HepG2 (cell line): ENCODE data around the gene PPP1R12B. TPM values are rescaled to one million over a fixed set of nuclear protein-coding genes. Genes with fewer than 3 reads are reported as not detected.

Experiments
- ATAC-seq: fragments of 200-7000 bp; cut with Tn5 transposase; 3 replicates; pipeline ENCODE4 v1.9.1; 2020; ENCODE audit warnings: mild to moderate bottlenecking, moderate library complexity
- BruUV-seq: library from RNA; stranded (reverse); fragments of 400-500 nt; replicated peaks from 2 replicates; lab custom pipeline; 2021; lab: Mats Ljungman, UMichigan
- CTCF ChIA-PET: fragments of 300-600 bp; formaldehyde crosslinking; extraction: SDS; loops from one replicate; lab custom pipeline; 2021; ENCODE audit warnings: low total read pairs, inconsistent platforms, low intra/inter-chr PET ratio; lab: Yijun Ruan, JAX
- POLR2A ChIA-PET: fragments of 350-600 bp; sonication (Branson Sonifier 250); formaldehyde crosslinking; loops from one replicate; lab custom pipeline; 2020; ENCODE audit warnings: antibody characterized with exemption, inconsistent platforms; lab: Yijun Ruan, JAX
- DNase-seq: peaks from one replicate; pipeline ENCODE4 v3.0.0-alpha.2; 2015; ENCODE audit warnings: low spot score
- FAIRE-seq: peaks from 3 replicates; lab custom pipeline; 2011; peaks lifted over from hg19 to GRCh38; lab: Jason Lieb, UNC
- H2AFZ ChIP-seq: one replicate; pipeline ENCODE4 v1.6.1; 2011; ENCODE audit warnings: low read length, inconsistent platforms
- H3K27ac ChIP-seq: fragments of 300-600 bp; 3 replicates; pipeline ENCODE4 v1.8.0; 2011; ENCODE audit warnings: mixed run types, mild to moderate bottlenecking, mixed read lengths, low read length, inconsistent platforms; ENCODE audit not compliant: insufficient read depth; ENCODE audit errors: extremely low read length
- H3K27me3 ChIP-seq, 2 experiments: fragments of 200-600 bp in 1 of 2; 2 replicates in 1 of 2; 3 replicates in 1 of 2; pipeline versions ENCODE4 v1.6.0 to v1.8.0; 2011; ENCODE audit warnings: low read length in 2 of 2, mild to moderate bottlenecking in 2 of 2, moderate library complexity in 2 of 2, inconsistent platforms in 1 of 2; ENCODE audit not compliant: insufficient read depth in 2 of 2, control insufficient read depth in 1 of 2
- H3K36me3 ChIP-seq, 2 experiments: fragments of 200-600 bp in 1 of 2; replicated peaks in 1 of 2; 2 replicates in 1 of 2; 3 replicates in 1 of 2; pipeline versions ENCODE4 v1.5.1 to v1.8.0; 2011; ENCODE audit warnings: low read length in 2 of 2, inconsistent platforms in 1 of 2; ENCODE audit not compliant: insufficient read depth in 2 of 2, control insufficient read depth in 1 of 2
- H3K4me1 ChIP-seq: 2 replicates; pipeline ENCODE4 v1.5.1; 2012; ENCODE audit warnings: low read length, inconsistent platforms; ENCODE audit not compliant: insufficient read depth
- H3K4me2 ChIP-seq: 2 replicates; pipeline ENCODE4 v1.6.0; 2011; ENCODE audit warnings: low read depth, low read length, inconsistent platforms
- H3K4me3 ChIP-seq, 3 experiments: fragments of 200-600 bp in 1 of 3; sonication (generic), shearing (Covaris generic) in 1 of 3; replicated peaks in 1 of 3; 2 replicates each; pipeline ENCODE4 v1.5.1; 2011 to 2016; ENCODE audit warnings: low read length in 3 of 3, inconsistent platforms in 2 of 3, low read depth in 2 of 3, mild to moderate bottlenecking in 2 of 3, control low read depth in 1 of 3, mixed read lengths in 1 of 3; ENCODE audit not compliant: insufficient read depth in 1 of 3
- H3K79me2 ChIP-seq: one replicate; pipeline ENCODE4 v1.6.1; 2011; ENCODE audit warnings: low read length, inconsistent platforms; ENCODE audit not compliant: insufficient read depth
- H3K9ac ChIP-seq: 2 replicates; pipeline ENCODE4 v1.6.0; 2011; ENCODE audit warnings: mild to moderate bottlenecking, low read depth, low read length, inconsistent platforms; ENCODE audit not compliant: insufficient read depth
- H3K9me3 ChIP-seq: 2 replicates; pipeline ENCODE4 v1.5.1; 2012; ENCODE audit warnings: mild to moderate bottlenecking, low read length
- H4K20me1 ChIP-seq: 2 replicates; pipeline ENCODE4 v1.6.0; 2011; ENCODE audit warnings: inconsistent platforms, mild to moderate bottlenecking, low read length, moderate library complexity; ENCODE audit not compliant: insufficient read depth
- AHR ChIP-seq: IDR thresholded peaks from 2 replicates; pipeline ENCODE4 v1.6.1; 2018; ENCODE audit warnings: missing genetic modification reagents, missing compliant biosample characterization
- MAFF ChIP-seq: IDR thresholded peaks from 2 replicates; pipeline ENCODE4 v1.6.1; 2011; ENCODE audit warnings: low read depth, low read length, improper control_type of control experiment
- MAFK ChIP-seq, 2 experiments: IDR thresholded peaks in 1 of 2; conservative IDR thresholded peaks in 1 of 2; 2 replicates each; pipeline ENCODE4 v1.6.1; 2011; ENCODE audit warnings: improper control_type of control experiment in 2 of 2, low read length in 2 of 2
- PITX1 ChIP-seq: sonication (generic); formaldehyde crosslinking; IDR thresholded peaks from 2 replicates; pipeline ENCODE4 v1.5.1; 2020; ENCODE audit warnings: mild to moderate bottlenecking, missing genetic modification reagents
- U2AF1 ChIP-seq: fragments of 200-400 bp; formaldehyde crosslinking; optimal IDR thresholded peaks from 2 replicates; pipeline ENCODE3; 2017; ENCODE audit warnings: mild to moderate bottlenecking, low read depth, low read length
- ZBTB25 ChIP-seq: IDR thresholded peaks from 2 replicates; pipeline ENCODE4 v1.6.1; 2018; ENCODE audit warnings: missing genetic modification reagents
- whole genome bisulfite sequencing: methylation state at CpG from one replicate; pipeline ENCODE4 v1.1.6; 2017; ENCODE audit warnings: low lambda C conversion rate; 5-methylcytosine and 5-hydroxymethylcytosine counted together
- in situ Hi-C: cut with HindIII; loops from 2 replicates; pipeline ENCODE4 v1.10.0; 2017; ENCODE audit warnings: low pct_unique_long_range_greater_than_20kb; ENCODE audit not compliant: extremely low pct_ligation_motif_present
- intact Hi-C: fragments of 100-400 bp; cut with micrococcal nuclease; formaldehyde crosslinking; loops from one replicate; pipeline ENCODE4 v1.10.0; 2022; ENCODE audit not compliant: unreplicated experiment
- polyA plus RNA-seq, 8 experiments: library from polyadenylated mRNA; depleted of rRNA in 3 of 8; stranded (reverse) in 7 of 8; unstranded in 1 of 8; fragments of >200 nt; fragmentation: Illumina TruSeq in 4 of 8; extraction: Trizol in 4 of 8; gene quantifications; 2 replicates each; pipeline versions ENCODE4 v1.2.1 to v1.2.3, GENCODE V29; 2011 to 2016; ENCODE audit warnings: low read depth in 4 of 8, missing spikeins in 1 of 8, mixed read lengths in 1 of 8; ENCODE audit not compliant: insufficient read depth in 1 of 8
- total RNA-seq, 5 experiments: library from RNA; depleted of rRNA; stranded (reverse); fragments of >200 nt; fragmentation: Illumina TruSeq; extraction: Trizol; gene quantifications; 2 replicates each; pipeline ENCODE4 v1.2.3, GENCODE V29; 2016; ENCODE audit warnings: low read depth in 1 of 5
- TF ChIP-seq, protein P1 (sequence below): sonication (generic); formaldehyde crosslinking; IDR thresholded peaks from 2 replicates; pipeline ENCODE4 v1.5.0; 2020; ENCODE audit warnings: missing genetic modification reagents
- TF ChIP-seq, protein P2 (sequence below): sonication (generic); formaldehyde crosslinking; IDR thresholded peaks from 2 replicates; pipeline ENCODE4 v1.4.0; 2020; ENCODE audit warnings: missing genetic modification reagents, low read depth, mild to moderate bottlenecking, borderline replicate concordance

The PPP1R12B gene
- total and polyA plus RNA-seq, 2 of the 13 experiments (the other 11 are each of a cell fraction or from before 2014, with no cell fraction given), result 12.0 to 13.6 TPM

DNA sequence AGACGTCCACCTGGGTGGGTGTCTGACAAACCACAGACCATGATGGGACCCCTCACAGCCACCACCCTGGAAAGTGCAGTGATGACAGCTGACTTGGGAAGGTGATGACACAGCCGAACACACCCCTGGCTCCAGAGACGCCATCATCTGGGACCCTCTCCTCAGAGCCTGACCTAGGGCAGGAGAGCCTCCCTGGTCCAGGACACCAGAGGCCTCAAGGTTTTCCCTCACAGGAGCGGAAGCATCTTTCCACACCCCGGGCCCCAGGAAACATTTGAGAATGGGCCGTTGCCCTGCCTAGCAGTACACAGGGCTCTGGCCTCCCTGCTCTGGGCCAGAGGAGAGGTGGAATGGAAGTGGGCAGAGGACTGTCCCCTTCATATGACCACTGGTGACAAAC, 282.0 kb downstream of the PPP1R12B start (continued):
- TF ChIP-seq ZBTB25 (no peak), AHR (CRISPR knock-in tag) (no peak)
- TF ChIP-seq, protein P1, sequence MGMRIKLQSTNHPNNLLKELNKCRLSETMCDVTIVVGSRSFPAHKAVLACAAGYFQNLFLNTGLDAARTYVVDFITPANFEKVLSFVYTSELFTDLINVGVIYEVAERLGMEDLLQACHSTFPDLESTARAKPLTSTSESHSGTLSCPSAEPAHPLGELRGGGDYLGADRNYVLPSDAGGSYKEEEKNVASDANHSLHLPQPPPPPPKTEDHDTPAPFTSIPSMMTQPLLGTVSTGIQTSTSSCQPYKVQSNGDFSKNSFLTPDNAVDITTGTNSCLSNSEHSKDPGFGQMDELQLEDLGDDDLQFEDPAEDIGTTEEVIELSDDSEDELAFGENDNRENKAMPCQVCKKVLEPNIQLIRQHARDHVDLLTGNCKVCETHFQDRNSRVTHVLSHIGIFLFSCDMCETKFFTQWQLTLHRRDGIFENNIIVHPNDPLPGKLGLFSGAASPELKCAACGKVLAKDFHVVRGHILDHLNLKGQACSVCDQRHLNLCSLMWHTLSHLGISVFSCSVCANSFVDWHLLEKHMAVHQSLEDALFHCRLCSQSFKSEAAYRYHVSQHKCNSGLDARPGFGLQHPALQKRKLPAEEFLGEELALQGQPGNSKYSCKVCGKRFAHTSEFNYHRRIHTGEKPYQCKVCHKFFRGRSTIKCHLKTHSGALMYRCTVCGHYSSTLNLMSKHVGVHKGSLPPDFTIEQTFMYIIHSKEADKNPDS, result no peak
- TF ChIP-seq, protein P2, sequence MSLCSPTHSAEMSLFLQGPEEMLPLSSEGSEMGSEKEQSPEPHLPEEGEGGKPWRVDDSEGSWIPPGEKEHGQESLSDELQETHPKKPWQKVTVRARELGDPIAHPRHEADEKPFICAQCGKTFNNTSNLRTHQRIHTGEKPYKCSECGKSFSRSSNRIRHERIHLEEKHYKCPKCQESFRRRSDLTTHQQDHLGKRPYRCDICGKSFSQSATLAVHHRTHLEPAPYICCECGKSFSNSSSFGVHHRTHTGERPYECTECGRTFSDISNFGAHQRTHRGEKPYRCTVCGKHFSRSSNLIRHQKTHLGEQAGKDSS (CRISPR knock-in tag), result no peak

DNA sequence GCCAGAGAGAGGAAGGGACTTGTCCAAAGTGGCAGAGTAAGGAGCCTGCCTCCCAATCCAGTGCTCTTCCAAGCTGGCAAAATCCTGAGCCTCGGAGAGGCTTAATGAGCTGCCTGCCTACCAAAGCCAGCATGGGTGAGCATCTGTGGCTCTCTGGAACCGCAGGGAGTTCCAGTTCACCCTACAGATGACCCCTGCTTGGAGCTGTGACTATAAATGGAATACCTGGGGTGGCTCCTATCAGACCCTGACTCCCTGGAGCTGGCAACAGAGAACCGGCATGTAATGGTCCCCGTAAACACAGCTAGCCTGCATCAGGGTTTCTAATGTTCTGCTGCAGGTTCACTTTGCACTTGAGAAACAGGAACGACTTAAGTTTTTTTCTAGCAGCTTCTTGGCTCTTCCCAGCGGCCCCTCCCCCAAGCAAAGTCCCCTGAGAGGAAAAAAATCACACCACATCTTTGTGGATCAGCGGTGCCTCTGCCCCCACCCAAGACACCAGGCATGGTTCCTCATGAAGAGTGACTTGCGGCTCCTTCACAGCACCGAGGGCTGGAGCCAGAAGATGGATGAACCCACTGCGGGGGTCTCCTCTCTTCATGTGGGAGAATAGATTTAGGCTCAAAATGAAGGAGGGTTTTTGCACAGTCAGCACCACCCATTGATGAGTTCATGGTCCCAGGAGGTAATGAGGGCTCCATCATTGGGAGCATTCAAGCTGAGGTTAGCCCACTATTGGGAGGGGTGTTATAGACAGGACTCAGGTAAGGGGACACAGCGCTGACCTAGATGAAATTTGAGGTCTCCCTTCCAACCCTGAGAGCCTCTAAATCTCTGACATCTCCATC, 282.8 kb downstream of the PPP1R12B start:
- Histone ChIP-seq H2AFZ (no peak overlapping the region), H3K9me3 (no peaks in the 10 kb centered on the region), H3K4me1 (no peaks in the 10 kb centered on the region), H3K4me2 (no peak overlapping the region), H3K9ac (no peak overlapping the region), H3K27me3 (peaks cover 1 to 33% of the 10 kb centered on the region in 2 experiments; a peak in 4 of 5 replicates), H3K27ac (no peak overlapping the region), H3K4me3 (no peak overlapping the region), H4K20me1 (no peaks in the 10 kb centered on the region), H3K79me2 (no peaks in the 10 kb centered on the region), H3K36me3 (no peaks in the 10 kb centered on the region)
- BruUV-seq, result no TSS peak
- ChIA-PET POLR2A (no interaction called here), CTCF (no interaction called here)
- TF ChIP-seq MAFF (peak; percentile 63), PITX1 (CRISPR knock-in tag) (no peak), MAFK (conservative IDR thresholded peaks at IDR 0.05 in 1 of 2, IDR thresholded peaks at IDR 0.05 in 1 of 2; ENCODE audit: low read length in 2 of 2) (peak; percentile 65 to 76; a peak in 3 of 4 replicates), U2AF1 (no peak)
- intact Hi-C loops (no loop called here), in situ Hi-C loops (no loop called here)
- WGBS, result 48% methylated on average over 4 of the region's 11 CpGs
- DNase-seq, result no peak
- FAIRE-seq, result no peak
- no peak for ATAC-seq
